Fibroblast of pulmonary artery (primary cell): ENCODE data around the gene CA6.
A peak's percentile ranks its signal among the peaks of the same experiment; 100 is the strongest.

Experiments used
- DNase-seq: peaks from one replicate; pipeline ENCODE4 v3.0.0-alpha.2; 2010; ENCODE audit warnings: low read depth
- H3K4me3 ChIP-seq: replicated peaks from 2 replicates; pipeline ENCODE4 v1.5.1; 2011; ENCODE audit warnings: low read depth, mild to moderate bottlenecking, control low read depth, low read length, moderate library complexity
- TF ChIP-seq, protein P1 (sequence below): IDR thresholded peaks from 2 replicates; pipeline ENCODE4 v1.5.1; 2011; ENCODE audit warnings: mild to moderate bottlenecking, control low read depth, low read length, inconsistent platforms; ENCODE audit errors: missing control alignments

Gene CA6

DNA sequence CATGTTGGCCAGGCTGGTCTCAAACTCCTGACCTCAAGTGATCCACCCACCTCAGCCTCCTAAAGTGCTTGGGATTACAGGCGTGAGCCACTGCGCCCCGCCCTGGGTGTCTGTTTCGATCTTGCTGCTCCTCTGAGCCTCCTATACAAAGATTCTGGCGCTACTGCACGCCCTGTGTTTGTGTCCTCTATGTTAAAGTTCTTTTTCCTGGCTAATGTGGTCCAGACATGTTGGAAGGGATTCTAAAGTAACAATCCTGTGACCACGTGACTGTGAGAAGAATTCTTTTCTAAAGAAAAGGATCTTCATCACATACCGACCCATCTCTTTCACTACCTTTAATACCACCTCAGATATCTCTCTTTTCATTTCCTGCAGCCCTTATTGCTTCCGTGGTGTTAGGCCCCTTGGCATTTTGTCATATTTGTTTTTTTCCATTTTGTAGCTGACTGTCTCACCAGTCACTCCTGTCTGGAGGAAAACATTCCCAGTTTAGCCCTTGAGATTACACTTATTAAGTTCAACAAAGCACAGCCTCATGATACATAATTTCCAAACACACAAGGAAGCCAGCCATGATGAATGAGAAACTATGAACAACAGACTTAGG is 40.0 kb upstream of the CA6 start:
- TF ChIP-seq, protein P1, sequence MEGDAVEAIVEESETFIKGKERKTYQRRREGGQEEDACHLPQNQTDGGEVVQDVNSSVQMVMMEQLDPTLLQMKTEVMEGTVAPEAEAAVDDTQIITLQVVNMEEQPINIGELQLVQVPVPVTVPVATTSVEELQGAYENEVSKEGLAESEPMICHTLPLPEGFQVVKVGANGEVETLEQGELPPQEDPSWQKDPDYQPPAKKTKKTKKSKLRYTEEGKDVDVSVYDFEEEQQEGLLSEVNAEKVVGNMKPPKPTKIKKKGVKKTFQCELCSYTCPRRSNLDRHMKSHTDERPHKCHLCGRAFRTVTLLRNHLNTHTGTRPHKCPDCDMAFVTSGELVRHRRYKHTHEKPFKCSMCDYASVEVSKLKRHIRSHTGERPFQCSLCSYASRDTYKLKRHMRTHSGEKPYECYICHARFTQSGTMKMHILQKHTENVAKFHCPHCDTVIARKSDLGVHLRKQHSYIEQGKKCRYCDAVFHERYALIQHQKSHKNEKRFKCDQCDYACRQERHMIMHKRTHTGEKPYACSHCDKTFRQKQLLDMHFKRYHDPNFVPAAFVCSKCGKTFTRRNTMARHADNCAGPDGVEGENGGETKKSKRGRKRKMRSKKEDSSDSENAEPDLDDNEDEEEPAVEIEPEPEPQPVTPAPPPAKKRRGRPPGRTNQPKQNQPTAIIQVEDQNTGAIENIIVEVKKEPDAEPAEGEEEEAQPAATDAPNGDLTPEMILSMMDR = no peak
- no peak overlapping the region for H3K4me3 ChIP-seq
- DNase-seq = peak; percentile 44

DNA sequence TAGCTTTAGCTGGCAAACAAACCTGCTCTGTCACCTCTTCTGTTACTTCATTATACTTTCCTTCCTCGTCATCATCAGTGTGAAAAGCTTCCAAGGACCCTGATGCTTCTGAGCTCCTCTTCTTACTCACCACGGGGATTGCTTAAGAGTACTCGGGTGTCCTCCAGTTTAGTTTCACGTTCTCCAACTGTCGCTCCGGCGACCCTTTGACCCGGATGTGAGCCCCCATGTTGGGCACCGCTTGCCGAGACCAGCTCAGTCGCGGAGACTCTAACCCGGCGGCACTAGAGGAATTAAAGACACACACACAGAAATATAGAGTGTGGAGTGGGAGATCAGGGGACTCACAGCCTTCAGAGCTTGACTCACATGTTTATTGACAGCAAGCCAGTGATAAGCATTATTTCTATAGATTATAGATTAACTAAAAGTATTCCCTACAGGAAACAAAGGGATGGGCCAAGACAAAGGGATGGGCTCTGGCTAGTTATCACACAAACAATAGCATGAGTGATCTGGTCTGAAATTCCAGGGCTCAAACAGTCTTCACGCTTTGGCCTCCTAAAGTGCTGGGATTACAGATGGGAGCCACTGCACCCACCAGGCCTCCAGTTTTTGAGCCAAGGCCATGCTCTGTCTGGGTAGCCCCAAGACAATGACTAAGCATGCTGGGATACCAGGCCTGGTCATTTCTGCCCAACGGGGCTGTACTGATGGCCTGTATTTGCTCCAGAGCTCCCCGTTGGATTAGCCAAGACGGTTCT is 37.1 kb upstream of the CA6 start:
- H3K4me3 ChIP-seq = no peak overlapping the region
- TF ChIP-seq, protein P1 = no peak
- no peak for DNase-seq

DNA sequence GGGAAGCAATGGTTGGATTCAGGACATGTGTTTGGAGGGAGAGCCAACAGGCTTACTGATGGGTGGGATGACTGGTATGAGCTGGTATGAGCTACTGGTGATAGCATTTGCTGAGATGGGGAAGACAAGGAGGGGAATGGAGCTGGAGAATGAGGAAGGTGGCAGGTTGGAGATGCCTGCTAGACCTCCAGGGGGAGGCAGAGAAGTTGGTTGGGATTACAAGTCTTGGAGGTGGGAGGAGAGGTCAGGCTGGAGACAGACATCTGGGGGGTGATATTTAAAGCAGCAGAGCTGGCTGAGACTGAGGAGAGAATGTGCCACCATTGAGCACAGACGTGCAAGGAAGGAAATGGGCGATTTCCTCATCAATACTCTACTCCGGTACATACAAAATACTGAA is 35.3 kb upstream of the CA6 start:
- H3K4me3 ChIP-seq = no peak overlapping the region
- TF ChIP-seq, protein P1 = no peak
- no peak for DNase-seq

DNA sequence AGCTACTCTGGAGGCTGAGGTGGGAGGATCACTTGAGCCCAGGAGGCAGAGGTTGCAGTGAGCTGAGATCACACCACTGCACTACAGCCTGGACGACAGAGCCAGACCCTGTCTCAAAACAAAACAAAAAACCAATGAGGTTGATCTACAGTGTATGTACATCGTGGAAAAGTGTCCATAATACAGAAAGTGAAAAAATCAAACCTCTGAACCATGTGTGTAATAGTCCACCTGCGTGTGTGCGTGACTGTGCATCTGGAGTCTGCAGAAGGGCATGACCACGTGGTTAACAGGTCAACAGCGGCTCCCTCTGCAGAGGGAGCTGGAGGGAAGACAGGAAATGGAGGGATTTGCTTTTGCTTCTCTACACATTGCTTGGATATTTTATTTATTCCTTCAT is 34.8 kb upstream of the CA6 start:
- TF ChIP-seq, protein P1 = no peak
- H3K4me3 ChIP-seq = no peak overlapping the region
- no peak for DNase-seq

DNA sequence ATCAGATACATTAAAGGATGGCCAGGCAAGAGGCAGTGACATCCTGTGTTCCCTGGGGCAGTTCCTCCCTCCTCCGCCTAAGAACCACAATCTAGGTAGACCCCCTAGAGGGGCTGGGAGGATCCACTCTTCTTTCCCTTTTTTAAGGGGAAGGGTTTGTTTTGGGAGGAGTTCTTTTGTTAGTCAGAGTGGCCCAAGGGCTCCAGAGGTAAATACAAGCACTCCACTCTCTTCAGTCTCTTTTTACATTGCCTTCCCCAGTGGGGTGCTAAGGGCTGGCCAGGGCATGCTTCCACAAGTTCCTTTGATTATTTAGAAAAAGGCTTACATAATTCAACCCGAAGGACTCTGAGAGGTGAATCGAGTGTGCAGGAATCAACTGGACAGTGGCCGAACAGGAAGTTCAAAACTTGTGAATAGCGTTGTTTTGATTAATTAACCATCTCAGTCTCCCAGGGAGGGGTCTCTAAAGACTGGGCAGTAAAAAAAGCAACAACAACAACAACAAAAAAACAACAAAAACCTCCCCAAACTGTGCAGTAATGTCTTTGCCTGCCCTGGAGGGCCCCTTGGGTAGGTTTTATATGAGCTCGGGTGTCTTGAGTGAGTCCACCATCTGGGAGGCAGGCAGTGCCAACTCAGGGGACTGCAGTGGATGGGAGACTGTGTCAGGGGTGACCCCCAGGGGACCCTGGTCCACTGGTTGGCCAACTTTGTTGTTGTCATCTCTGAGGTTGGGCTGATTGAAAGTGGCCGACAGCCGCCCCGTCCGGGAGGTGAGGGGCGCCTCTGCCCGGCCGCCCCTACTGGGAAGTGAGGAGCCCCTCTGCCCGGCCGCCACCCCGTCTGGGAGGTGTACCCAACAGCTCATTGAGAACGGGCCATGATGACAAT is 34.0 kb upstream of the CA6 start:
- TF ChIP-seq, protein P1 = no peak
- DNase-seq = no peak
- no peak overlapping the region for H3K4me3 ChIP-seq

DNA sequence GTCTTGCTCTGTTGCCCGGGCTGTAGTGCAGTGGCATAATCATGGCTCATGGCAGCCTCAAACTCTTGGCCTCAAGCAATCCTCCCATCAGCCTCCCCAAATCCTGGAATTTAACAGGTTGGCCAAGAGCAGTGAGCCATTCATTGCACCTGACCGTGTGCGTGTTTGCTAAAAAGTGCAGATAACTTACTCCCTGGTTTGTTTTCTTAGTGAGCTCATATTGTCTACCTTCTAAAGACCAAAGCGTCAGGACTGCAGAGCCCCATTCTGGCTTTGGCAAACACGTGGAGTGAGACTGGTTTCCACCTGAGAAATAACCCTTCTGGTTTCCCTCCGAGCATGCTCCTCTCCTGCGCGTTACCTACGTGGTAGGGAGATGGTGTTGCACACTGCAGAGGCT is 32.2 kb upstream of the CA6 start:
- no peak overlapping the region for H3K4me3 ChIP-seq
- DNase-seq = no peak
- TF ChIP-seq, protein P1 = no peak
